HEK293 (cell line): ENCODE data around the gene ABT1.

Experiments used
- CTCF ChIA-PET: fragments of 350-600 bp; formaldehyde crosslinking; extraction: SDS; loops from one replicate; lab custom pipeline; 2021; ENCODE audit warnings: antibody characterized with exemption; lab: Yijun Ruan, JAX
- POLR2A ChIA-PET: fragments of 300-600 bp; formaldehyde crosslinking; extraction: SDS; loops from one replicate; lab custom pipeline; 2020; ENCODE audit warnings: antibody characterized with exemption, inconsistent platforms; lab: Yijun Ruan, JAX
- H3K27ac ChIP-seq: fragments of 200-500 bp; sonication (Bioruptor generic); 2 replicates; pipeline ENCODE4 v1.5.1; 2014; ENCODE audit warnings: low read depth, low read length, control low read depth, inconsistent platforms; ENCODE audit errors: extremely low read depth
- H3K36me3 ChIP-seq, 2 experiments: fragments of 200-500 bp in 1 of 2; sonication (Bioruptor generic) in 1 of 2; 1 replicate in 1 of 2; 2 replicates in 1 of 2; pipeline ENCODE4 v1.5.1; 2014 to 2017; ENCODE audit warnings: inconsistent platforms in 2 of 2, low read length in 2 of 2; ENCODE audit not compliant: control insufficient read depth in 2 of 2, insufficient read depth in 1 of 2
- H3K4me1 ChIP-seq: fragments of 200-500 bp; sonication (Bioruptor generic); 2 replicates; pipeline ENCODE4 v1.5.1; 2014; ENCODE audit warnings: mild to moderate bottlenecking, low read length, inconsistent platforms; ENCODE audit not compliant: control insufficient read depth, insufficient read depth
- H3K4me3 ChIP-seq: 2 replicates; pipeline ENCODE4 v1.5.1; 2011; ENCODE audit warnings: low read depth, mild to moderate bottlenecking, control low read depth, low read length, moderate library complexity
- H3K9me3 ChIP-seq: fragments of 200-500 bp; sonication (Bioruptor generic); 2 replicates; pipeline ENCODE4 v1.5.1; 2014; ENCODE audit warnings: low read depth, low read length, inconsistent platforms; ENCODE audit not compliant: control insufficient read depth, insufficient read depth
- EGR2 ChIP-seq: fragments of 450-650 bp; formaldehyde crosslinking; IDR thresholded peaks from 2 replicates; pipeline ENCODE4 v1.5.1; 2016; ENCODE audit warnings: low read depth, missing biosample characterization, missing genetic modification characterization
- HIC1 ChIP-seq: fragments of 450-650 bp; formaldehyde crosslinking; IDR thresholded peaks from 2 replicates; pipeline ENCODE4 v1.5.1; 2016; ENCODE audit warnings: missing biosample characterization, missing genetic modification characterization
- KLF10 ChIP-seq: fragments of 450-650 bp; IDR thresholded peaks from 2 replicates; pipeline ENCODE4 v1.5.1; 2018; ENCODE audit warnings: missing biosample characterization, mild to moderate bottlenecking, missing genetic modification characterization
- PRDM1 ChIP-seq: fragments of 450-650 bp; formaldehyde crosslinking; IDR thresholded peaks from 2 replicates; pipeline ENCODE4; 2016; ENCODE audit warnings: missing biosample characterization, missing genetic modification characterization
- PRDM10 ChIP-seq: fragments of 450-650 bp; formaldehyde crosslinking; IDR thresholded peaks from 2 replicates; pipeline ENCODE4 v1.5.1; 2016; ENCODE audit warnings: missing biosample characterization, missing genetic modification characterization
- SCRT1 ChIP-seq: fragments of 450-650 bp; formaldehyde crosslinking; IDR thresholded peaks from 2 replicates; pipeline ENCODE4 v1.5.1; 2016; ENCODE audit warnings: missing biosample characterization, missing genetic modification characterization, borderline replicate concordance
- SP3 ChIP-seq: fragments of 450-650 bp; formaldehyde crosslinking; IDR thresholded peaks from 2 replicates; pipeline ENCODE4 v1.5.1; 2016; ENCODE audit warnings: missing biosample characterization, missing genetic modification characterization
- TSHZ1 ChIP-seq: fragments of 450-650 bp; formaldehyde crosslinking; IDR thresholded peaks from 2 replicates; pipeline ENCODE4 v1.5.1; 2016; ENCODE audit warnings: missing biosample characterization, missing genetic modification characterization, borderline replicate concordance
- YY2 ChIP-seq: fragments of 450-650 bp; formaldehyde crosslinking; IDR thresholded peaks from 2 replicates; pipeline ENCODE4 v1.5.1; 2016; ENCODE audit warnings: missing biosample characterization, missing genetic modification characterization
- ZBTB17 ChIP-seq: fragments of 450-650 bp; formaldehyde crosslinking; IDR thresholded peaks from 2 replicates; pipeline ENCODE4 v1.5.1; 2016; ENCODE audit warnings: missing biosample characterization, missing genetic modification characterization
- ZBTB6 ChIP-seq: fragments of 450-650 bp; formaldehyde crosslinking; IDR thresholded peaks from 2 replicates; pipeline ENCODE4 v1.5.1; 2017; ENCODE audit warnings: missing biosample characterization, missing genetic modification characterization
- ZFHX2 ChIP-seq: fragments of 450-650 bp; formaldehyde crosslinking; conservative IDR thresholded peaks from 2 replicates; pipeline ENCODE4 v1.5.1; 2016; ENCODE audit warnings: missing biosample characterization, missing genetic modification characterization
- ZNF248 ChIP-seq: fragments of 450-650 bp; formaldehyde crosslinking; IDR thresholded peaks from 2 replicates; pipeline ENCODE4 v1.5.1; 2017; ENCODE audit warnings: missing biosample characterization, missing genetic modification characterization
- ZNF354C ChIP-seq: fragments of 450-650 bp; formaldehyde crosslinking; IDR thresholded peaks from 2 replicates; pipeline ENCODE4 v1.5.1; 2016; ENCODE audit warnings: missing biosample characterization, missing genetic modification characterization, low read depth, borderline replicate concordance
- ZNF433 ChIP-seq: fragments of 450-650 bp; formaldehyde crosslinking; IDR thresholded peaks from 2 replicates; pipeline ENCODE4 v1.5.1; 2016; ENCODE audit warnings: missing biosample characterization, missing genetic modification characterization, low read depth
- ZNF449 ChIP-seq: fragments of 450-650 bp; formaldehyde crosslinking; IDR thresholded peaks from 2 replicates; pipeline ENCODE4 v1.5.1; 2017; ENCODE audit warnings: missing biosample characterization, mild to moderate bottlenecking, missing genetic modification characterization, moderate library complexity
- ZNF654 ChIP-seq: fragments of 450-650 bp; formaldehyde crosslinking; IDR thresholded peaks from 2 replicates; pipeline ENCODE4 v1.5.1; 2016; ENCODE audit warnings: low read depth, missing biosample characterization, missing genetic modification characterization
- ZNF660 ChIP-seq: fragments of 450-650 bp; IDR thresholded peaks from 2 replicates; pipeline ENCODE4 v1.5.1; 2018; ENCODE audit warnings: missing biosample characterization, mild to moderate bottlenecking, missing genetic modification characterization
- ZNF664 ChIP-seq: fragments of 450-650 bp; formaldehyde crosslinking; IDR thresholded peaks from 2 replicates; pipeline ENCODE4 v1.5.1; 2016; ENCODE audit warnings: missing biosample characterization, missing genetic modification characterization

Gene ABT1

GRCh38 chr6:26604797-26605196, 8.0 kb downstream of the ABT1 start:
- Histone ChIP-seq H3K4me1 (no peaks in the 10 kb centered on the region), H3K27ac (no peak overlapping the region), H3K36me3 (peaks cover 0 to 8% of the 10 kb centered on the region in 2 experiments; a peak in 1 of 3 replicates), H3K9me3 (no peaks in the 10 kb centered on the region), H3K4me3 (no peak overlapping the region)
- TF ChIP-seq YY2 (tag by site-specific recombination) = no peak
- no peak for TF ChIP-seq ZNF354C (tag by site-specific recombination)
- TF ChIP-seq TSHZ1 (tag by site-specific recombination) = no peak
- no peak for TF ChIP-seq ZNF664 (tag by site-specific recombination)
- peak; percentile 48 for TF ChIP-seq EGR2 (tag by site-specific recombination)
- TF ChIP-seq ZFHX2 (tag by site-specific recombination) = peak; percentile 65
- POLR2A ChIA-PET = no interaction called here
- CTCF ChIA-PET = interaction anchor here (0.6 kb wide), 1 partner anchor 13 kb away, joined by 5 read pairs; no protein-coding TSS in a partner anchor

GRCh38 chr6:26607434-26608230, 10.9 kb downstream of the ABT1 start:
- no peaks in the 10 kb centered on the region for H3K4me1 ChIP-seq
- no peaks in the 10 kb centered on the region for H3K36me3 ChIP-seq
- CTCF ChIA-PET = interaction anchor here (0.5 to 2.7 kb wide), 13 partner anchors 10 to 506 kb away, joined by 3 to 18 read pairs (median 4); no protein-coding TSS in a partner anchor
- no peak overlapping the region for H3K27ac ChIP-seq
- H3K9me3 ChIP-seq = no peaks in the 10 kb centered on the region
- POLR2A ChIA-PET = no interaction called here
- H3K4me3 ChIP-seq = no peak overlapping the region
- TF ChIP-seq PRDM10 (tag by site-specific recombination) (no peak), ZNF248 (no peak), EGR2 (tag by site-specific recombination) (no peak), ZNF433 (tag by site-specific recombination) (no peak), PRDM1 (tag by site-specific recombination) (peak; percentile 96), ZNF449 (tag by site-specific recombination) (peak; percentile 75; the same call in 1 of the 2 replicates), ZBTB17 (tag by site-specific recombination) (0 out of 2 replicates have a peak, but pooled peaks have one; percentile 22), ZBTB6 (tag by site-specific recombination) (no peak), ZNF660 (tag by site-specific recombination) (peak; percentile 61; the same call in 1 of the 2 replicates), ZNF654 (tag by site-specific recombination) (peak; percentile 98), SCRT1 (tag by site-specific recombination) (no peak), SP3 (tag by site-specific recombination) (no peak), KLF10 (tag by site-specific recombination) (no peak), HIC1 (tag by site-specific recombination) (no peak)
